T-helper 2 cell treated with Interferon-gamma antibody and Interleukin-4, amounts not matched to agents 5 μg/mL and 100 μg/mL, for 36 hours (primary cell): ENCODE measurements around the gene HIRIP3.
A peak's percentile ranks its signal among the peaks of the same experiment; 100 is the strongest.
"Not testable (repeated sequence)": the region's sequence is repeated elsewhere in the genome, so short reads cannot be mapped to it uniquely, and the experiment has no call there.

Experiments used
- DNase-seq: peaks from one replicate; pipeline ENCODE4 v3.0.0; 2021; ENCODE audit warnings: low spot score
- H3K27ac Mint-ChIP-seq: one replicate; pipeline ENCODE4 v1.8.0; 2021; ENCODE audit warnings: mild to moderate bottlenecking, mixed read lengths
- H3K27me3 Mint-ChIP-seq: one replicate; pipeline ENCODE4 v1.8.0; 2021; ENCODE audit warnings: low read depth, mixed read lengths
- H3K36me3 Mint-ChIP-seq: one replicate; pipeline ENCODE4 v1.8.0; 2021; ENCODE audit warnings: low read depth, mixed read lengths
- H3K4me1 Mint-ChIP-seq: one replicate; pipeline ENCODE4 v1.8.0; 2021; ENCODE audit warnings: low read depth, mixed read lengths
- H3K4me3 Mint-ChIP-seq: one replicate; pipeline ENCODE4 v1.8.0; 2022; ENCODE audit warnings: mild to moderate bottlenecking, moderate library complexity, mixed read lengths
- H3K9me3 Mint-ChIP-seq: one replicate; pipeline ENCODE4 v1.8.0; 2021; ENCODE audit warnings: mixed read lengths

The HIRIP3 gene

DNA sequence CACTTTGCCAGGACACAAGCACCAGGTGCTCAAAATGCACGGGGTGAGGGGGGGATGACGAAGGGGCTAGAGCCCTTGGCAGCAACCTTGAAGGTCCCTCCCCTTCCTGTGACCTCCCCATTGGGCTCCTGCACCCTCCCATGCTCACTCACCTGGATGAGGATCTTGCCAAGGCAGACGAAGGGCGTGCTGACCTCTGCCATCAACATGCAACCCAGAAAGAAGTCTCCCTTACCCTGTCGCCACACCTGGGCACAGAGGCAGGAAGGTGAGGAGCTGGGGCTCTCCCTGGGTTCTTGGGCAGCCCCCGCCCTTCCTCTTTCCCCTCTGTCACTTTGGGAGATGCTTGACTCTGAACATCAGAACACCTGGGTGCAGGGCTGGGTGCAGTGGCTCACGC lies 30.2 kb upstream of the HIRIP3 start:
- H3K36me3 Mint-ChIP-seq: no peaks in the 10 kb centered on the region
- no peak for DNase-seq
- H3K27ac Mint-ChIP-seq: no peak overlapping the region
- H3K9me3 Mint-ChIP-seq: no peaks in the 10 kb centered on the region
- H3K4me3 Mint-ChIP-seq: no peak overlapping the region
- H3K4me1 Mint-ChIP-seq: peaks cover 7% of the 10 kb centered on the region
- H3K27me3 Mint-ChIP-seq: peaks cover 45% of the 10 kb centered on the region

DNA sequence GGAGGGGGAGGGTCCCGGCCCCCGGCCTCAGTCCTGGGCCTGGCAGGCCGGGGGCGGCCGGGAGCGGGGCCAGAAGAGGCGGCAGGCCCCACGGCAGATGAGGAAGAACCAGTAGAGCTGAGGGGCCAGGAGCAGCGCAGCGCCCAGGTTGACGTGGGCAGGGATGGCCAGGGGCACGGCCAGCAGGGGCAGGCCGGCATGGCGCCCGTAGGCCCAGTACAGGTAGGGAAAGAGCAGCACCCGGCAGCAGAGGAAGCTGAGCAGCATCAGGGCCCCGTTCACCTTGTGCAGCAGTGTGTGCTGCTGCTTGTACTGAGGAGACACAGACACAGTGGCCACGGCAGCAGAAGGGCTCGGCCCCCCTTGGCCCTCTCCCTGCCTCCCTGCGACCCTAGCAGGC lies 29.7 kb upstream of the HIRIP3 start:
- H3K36me3 Mint-ChIP-seq: no peaks in the 10 kb centered on the region
- H3K4me3 Mint-ChIP-seq: no peak overlapping the region
- no peaks in the 10 kb centered on the region for H3K9me3 Mint-ChIP-seq
- H3K27me3 Mint-ChIP-seq: peaks cover 47% of the 10 kb centered on the region
- no peak for DNase-seq
- no peak overlapping the region for H3K27ac Mint-ChIP-seq
- peaks cover 7% of the 10 kb centered on the region for H3K4me1 Mint-ChIP-seq

DNA sequence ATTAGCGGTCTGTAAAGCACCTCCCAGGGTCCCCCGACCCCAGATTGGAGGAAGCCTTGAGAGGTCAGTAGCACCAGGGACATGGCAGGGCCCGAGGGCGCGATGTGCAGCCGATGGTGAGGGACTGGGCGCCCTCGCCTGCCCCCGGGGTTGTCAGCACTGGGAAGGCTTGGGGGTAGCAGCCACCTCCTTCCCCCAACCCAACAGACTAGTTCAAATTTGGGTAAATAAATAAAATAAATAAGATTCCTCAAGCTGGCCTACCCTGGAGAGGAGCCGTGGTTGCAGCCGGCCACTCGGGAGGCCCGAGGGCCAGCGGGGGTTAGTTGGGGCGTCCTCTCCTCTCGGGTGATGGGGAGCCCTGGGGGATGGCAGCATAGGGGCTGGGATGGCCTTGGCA lies 29.0 kb upstream of the HIRIP3 start:
- H3K36me3 Mint-ChIP-seq: no peaks in the 10 kb centered on the region
- no peak overlapping the region for H3K27ac Mint-ChIP-seq
- peaks cover 7% of the 10 kb centered on the region for H3K4me1 Mint-ChIP-seq

DNA sequence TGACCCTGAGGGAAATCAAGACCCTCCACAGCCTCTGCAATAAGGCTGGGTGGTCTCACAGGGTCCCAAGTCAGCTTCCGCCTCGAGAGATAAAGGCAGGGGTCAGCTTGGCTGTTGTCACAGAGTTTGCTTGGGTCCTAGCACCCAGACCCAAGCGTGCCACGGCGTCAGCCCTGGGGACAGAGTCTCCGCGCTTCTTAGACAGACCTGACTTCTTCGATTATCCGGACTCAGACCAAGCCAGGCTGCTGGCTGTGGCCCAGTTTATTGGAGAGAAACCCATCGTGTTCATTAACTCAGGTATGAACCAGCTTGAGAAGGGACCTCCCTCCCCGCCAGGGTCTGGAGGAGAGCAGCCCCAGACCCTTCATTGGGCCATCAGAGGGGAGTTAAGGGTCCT lies 28.2 kb upstream of the HIRIP3 start:
- Mint-ChIP-seq H3K27me3 (peaks cover 36% of the 10 kb centered on the region), H3K4me3 (no peak overlapping the region), H3K4me1 (peaks cover 7% of the 10 kb centered on the region), H3K36me3 (no peaks in the 10 kb centered on the region), H3K9me3 (no peaks in the 10 kb centered on the region), H3K27ac (no peak overlapping the region)
- no peak for DNase-seq

More for the DNA sequence above, 29.0 kb upstream of the HIRIP3 start:
- Mint-ChIP-seq H3K4me3 (no peak overlapping the region), H3K27me3 (peaks cover 40% of the 10 kb centered on the region), H3K9me3 (no peaks in the 10 kb centered on the region)
- no peak for DNase-seq

DNA sequence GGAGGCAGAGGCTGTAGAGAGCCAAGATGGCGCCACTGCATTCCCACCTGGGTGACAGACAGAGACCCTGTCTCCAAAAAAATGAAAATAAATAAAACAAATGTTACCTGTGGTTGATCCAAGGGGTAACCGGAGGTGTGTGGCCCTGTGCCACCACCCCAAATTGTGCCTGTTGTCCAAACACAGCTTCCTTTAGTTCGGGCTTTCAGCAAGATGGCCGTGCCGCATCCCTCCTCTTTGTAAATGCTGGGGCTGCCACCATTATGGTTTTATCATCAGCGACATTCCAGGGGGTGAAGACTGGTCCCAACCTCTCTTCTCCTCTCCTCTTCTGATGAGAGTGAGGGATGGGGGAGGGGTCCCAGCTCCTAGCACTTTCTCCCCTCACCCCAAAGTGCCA lies 27.5 kb upstream of the HIRIP3 start, which contains the start of gene C16orf92:
Gene C16orf92 (plus strand): TSS at position 312 of the 400 bp plus-strand sequence. CDS start 143 bp downstream, outside the sequence.
- H3K36me3 Mint-ChIP-seq: no peaks in the 10 kb centered on the region
- no peak within 1 kb of the TSS for H3K27ac Mint-ChIP-seq
- DNase-seq: no peak
- no peak within 1 kb of the TSS for H3K4me3 Mint-ChIP-seq
- H3K4me1 Mint-ChIP-seq: peaks cover 7% of the 10 kb centered on the region
- H3K27me3 Mint-ChIP-seq: peaks cover 31% of the 10 kb centered on the region
- no peaks in the 10 kb centered on the region for H3K9me3 Mint-ChIP-seq

DNA sequence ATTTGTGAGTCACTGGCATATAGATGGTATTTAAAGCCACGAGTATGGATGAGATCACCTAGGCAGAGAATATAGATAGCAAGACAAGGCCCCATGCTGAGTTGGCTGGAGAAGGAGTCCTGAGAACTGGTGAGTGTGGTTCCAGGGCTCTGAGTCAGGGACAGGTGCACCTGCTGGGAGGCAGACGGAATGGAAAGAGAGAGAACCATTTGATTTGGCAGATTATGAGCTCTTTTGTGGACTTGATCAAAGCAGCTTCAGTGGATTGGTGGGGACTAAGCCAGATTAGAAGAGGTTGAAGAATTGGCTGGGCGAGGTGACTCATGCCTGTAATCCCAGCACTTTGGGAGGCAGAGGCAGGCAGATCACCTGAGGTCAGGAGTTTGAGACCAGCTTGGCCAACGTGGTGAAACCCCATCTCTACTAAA lies 23.3 kb upstream of the HIRIP3 start:
- H3K27ac Mint-ChIP-seq: no peak overlapping the region
- no peaks in the 10 kb centered on the region for H3K9me3 Mint-ChIP-seq
- no peak for DNase-seq
- no peak overlapping the region for H3K4me3 Mint-ChIP-seq
- H3K4me1 Mint-ChIP-seq: peaks cover 7% of the 10 kb centered on the region
- no peaks in the 10 kb centered on the region for H3K36me3 Mint-ChIP-seq
- H3K27me3 Mint-ChIP-seq: peaks cover 32% of the 10 kb centered on the region

DNA sequence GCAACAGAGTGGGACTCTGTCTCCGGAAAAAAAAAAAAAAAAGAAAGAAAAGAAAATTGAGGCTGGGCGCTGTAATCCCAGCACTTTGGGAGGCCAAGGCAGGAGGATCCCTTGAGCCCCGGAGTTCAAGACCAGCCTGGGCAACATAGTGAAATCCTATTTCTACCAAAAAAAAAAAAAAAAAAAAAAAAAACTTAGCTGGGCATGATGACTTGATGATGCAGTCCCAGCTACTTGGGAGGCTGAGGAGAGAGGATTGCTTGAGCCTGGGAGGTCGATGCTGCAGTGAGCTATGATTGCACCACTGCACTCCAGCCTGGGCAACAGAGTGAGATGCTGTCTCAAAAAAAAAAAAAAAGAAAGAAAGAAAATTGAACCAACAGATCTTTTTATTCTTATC lies 22.5 kb upstream of the HIRIP3 start:
- peaks cover 33% of the 10 kb centered on the region for H3K27me3 Mint-ChIP-seq

DNA sequence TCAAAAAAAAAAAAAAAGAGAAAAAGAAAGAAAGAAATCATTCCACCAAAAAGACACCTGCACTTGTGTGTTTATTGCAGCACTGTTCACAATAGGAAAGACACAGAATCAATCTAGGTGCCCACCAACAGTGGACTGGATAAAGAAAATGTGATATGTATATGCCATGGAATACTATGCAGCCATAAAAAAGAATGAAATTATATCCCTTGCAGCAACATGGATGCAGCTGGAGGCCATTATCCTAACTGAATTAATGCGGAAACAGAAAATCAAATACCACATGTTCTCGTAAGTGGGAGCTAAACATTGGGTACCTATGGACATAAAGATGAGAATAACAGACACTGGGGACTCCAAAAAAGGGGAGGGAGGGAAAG lies 21.9 kb upstream of the HIRIP3 start:
- Mint-ChIP-seq H3K9me3 (no peaks in the 10 kb centered on the region), H3K4me3 (no peak overlapping the region), H3K4me1 (peaks cover 7% of the 10 kb centered on the region), H3K36me3 (no peaks in the 10 kb centered on the region), H3K27me3 (peaks cover 39% of the 10 kb centered on the region), H3K27ac (no peak overlapping the region)
- no peak for DNase-seq

More for the DNA sequence above, 22.5 kb upstream of the HIRIP3 start:
- not testable (repeated sequence) for H3K9me3 Mint-ChIP-seq, H3K4me1 Mint-ChIP-seq, H3K4me3 Mint-ChIP-seq, DNase-seq, H3K36me3 Mint-ChIP-seq, H3K27ac Mint-ChIP-seq

DNA sequence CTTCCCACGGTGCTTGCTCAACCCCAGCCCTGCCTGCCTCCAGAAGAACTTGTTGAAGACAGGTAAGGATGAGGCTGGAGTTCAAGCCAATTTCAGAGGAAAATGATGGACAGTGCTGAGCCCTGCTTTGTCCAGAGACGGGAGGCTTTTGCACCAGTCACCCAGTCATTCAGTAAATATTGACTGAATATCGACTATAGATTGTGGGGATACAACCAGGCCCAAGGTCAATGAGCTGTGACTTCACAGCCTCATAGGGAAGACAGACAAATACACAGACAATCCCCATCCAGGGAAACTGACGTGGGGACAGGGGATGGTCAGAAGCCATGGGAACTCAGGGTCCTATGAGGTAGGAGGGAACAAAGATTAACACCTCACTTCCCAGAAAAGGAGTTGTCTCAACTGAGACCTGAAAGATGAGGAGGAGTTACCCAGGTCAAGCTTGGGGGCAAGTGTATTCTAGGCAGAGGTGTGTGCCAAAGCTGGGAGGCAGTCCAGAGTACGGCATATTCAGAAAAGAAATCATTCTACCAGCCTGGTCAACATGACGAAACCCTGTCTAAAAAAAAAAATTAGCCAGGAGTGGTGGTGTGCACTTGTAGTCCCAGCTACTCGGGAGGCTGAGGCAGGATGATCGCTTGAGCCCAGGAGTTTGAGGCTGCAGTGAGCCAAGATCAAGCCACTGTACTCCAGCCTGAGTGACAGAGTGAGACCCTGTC lies 21.3 kb upstream of the HIRIP3 start:
- no peak for DNase-seq
- peaks cover 45% of the 10 kb centered on the region for H3K27me3 Mint-ChIP-seq
- no peak overlapping the region for H3K4me3 Mint-ChIP-seq
- no peak overlapping the region for H3K27ac Mint-ChIP-seq
- H3K36me3 Mint-ChIP-seq: no peaks in the 10 kb centered on the region
- peaks cover 9% of the 10 kb centered on the region for H3K4me1 Mint-ChIP-seq
- H3K9me3 Mint-ChIP-seq: no peaks in the 10 kb centered on the region

DNA sequence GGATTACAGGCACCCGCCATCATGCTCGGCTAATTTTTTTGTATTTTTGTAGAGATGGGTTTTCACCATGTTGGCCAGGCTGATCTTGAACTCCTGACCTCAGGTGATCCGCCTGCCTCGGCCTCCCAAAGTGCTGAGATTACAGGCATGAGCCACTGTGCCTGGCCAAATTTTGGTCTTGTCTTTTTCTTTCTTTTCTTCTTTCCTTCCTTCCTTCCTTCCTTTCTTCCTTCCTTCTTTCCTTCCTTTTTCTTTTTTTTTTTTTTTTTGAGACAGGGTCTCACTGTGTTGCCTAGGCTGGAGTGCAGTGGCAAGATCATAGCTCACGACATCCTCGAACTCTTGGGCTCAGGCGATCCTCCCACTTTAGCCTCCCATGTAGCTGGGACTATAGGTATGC lies 20.0 kb upstream of the HIRIP3 start:
- not testable (repeated sequence) for DNase-seq, H3K4me1 Mint-ChIP-seq, H3K27ac Mint-ChIP-seq, H3K4me3 Mint-ChIP-seq, H3K9me3 Mint-ChIP-seq, H3K36me3 Mint-ChIP-seq
- H3K27me3 Mint-ChIP-seq: peaks cover 44% of the 10 kb centered on the region

DNA sequence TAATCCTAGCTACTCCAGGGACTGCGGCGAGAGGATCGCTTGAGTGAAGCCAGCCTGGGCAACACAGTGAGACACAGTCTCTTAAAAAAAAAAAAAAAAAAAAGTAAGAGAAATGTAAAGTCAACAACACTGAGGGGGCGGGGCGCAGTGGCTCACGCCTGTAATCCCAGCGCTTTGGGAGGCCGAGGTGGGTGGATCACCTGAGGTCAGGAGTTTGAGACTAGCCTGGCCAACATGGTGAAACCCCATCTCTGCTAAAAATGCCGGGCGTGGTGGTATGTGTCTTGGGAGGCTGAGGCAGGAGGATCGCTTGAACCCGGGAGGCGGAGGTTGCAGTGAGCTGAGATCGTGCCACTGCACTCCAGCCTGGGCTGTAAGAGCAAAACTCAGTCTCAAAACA lies 17.2 kb upstream of the HIRIP3 start:
- not testable (repeated sequence) for DNase-seq, H3K4me3 Mint-ChIP-seq, H3K9me3 Mint-ChIP-seq, H3K36me3 Mint-ChIP-seq, H3K27ac Mint-ChIP-seq, H3K4me1 Mint-ChIP-seq
- peaks cover 48% of the 10 kb centered on the region for H3K27me3 Mint-ChIP-seq

DNA sequence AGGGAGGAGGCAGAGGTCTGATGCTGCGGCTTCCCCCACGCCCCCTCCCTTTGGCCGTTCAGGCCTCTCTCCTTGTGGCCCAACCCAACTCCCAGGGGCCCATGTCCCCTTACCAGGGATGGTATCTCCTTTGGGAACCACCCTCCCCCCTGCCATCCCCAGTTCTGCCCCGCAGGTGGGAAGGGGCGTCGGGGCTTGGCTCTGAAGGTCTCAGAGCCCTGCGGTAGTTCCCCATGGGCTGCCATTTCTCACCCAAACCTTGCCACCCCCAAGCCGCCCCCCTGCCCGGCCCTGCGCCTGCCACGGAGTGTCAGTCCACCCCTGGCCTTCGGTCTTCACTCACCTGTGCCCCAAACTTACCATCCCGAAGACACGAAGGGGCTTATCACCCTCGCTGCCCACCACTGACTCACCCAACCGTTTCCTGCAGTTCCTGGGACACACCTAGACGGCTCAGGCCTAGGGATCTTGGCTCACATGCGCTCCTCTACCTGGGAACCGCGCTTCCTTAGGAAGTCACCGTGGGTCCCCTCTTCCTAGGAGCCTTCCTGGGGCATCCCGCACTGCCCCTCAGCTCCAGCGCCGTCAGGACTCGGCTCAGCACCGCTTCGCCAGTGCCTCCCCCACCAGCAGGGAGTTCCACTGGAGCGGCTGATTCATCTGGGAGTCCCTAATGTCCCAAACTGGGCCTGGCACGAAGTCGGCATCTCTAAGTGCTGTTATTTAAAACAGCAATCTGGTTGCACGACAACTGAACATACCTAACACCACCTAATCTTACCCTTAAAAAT lies 16.5 kb upstream of the HIRIP3 start:
- Mint-ChIP-seq H3K27me3 (peaks cover 48% of the 10 kb centered on the region), H3K4me1 (peaks cover 4% of the 10 kb centered on the region), H3K36me3 (peaks cover 2% of the 10 kb centered on the region), H3K4me3 (peak overlapping the region; percentile 80), H3K9me3 (no peaks in the 10 kb centered on the region), H3K27ac (no peak overlapping the region)
- no peak for DNase-seq

DNA sequence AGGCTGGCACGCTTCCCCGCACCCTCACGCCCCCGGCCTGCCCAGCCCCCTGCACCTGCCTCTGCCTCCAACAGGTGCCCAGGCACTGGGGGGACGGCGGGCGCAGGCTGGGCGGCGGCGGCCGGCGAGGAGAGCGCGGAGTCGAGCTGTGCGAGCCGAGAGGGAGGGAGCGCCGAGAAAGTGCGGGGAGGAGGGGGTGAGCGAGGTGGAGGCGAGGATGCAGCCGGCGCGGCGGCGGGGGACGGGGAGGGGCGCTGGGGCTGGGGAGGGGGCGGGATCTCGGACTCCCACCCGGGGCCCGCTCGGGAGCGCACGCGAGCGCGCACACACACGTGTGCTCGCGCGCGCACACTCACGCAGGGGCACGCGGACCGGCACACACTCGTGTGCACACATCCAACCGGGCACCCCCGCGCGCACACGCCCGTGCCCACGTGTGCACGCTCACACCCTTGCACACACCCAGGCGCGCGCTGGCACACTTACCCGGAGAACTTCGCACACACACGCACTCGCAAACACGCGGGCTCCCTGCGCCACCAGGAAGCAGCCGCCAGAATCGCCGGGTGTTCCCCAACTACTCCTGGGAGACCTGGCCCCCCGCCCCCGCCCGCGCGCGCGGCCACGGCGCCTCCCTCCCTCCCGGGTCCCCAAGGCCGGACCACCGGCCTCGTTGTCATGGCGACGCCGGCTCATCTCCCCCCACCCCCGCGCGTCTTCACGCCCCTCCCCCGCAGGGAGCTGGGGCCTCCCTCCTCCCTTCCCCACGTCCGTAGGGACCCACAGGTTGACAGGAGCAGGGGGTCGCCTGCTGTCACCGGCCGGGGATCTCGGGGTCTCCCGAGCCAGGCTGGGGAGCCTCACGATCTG lies 15.7 kb upstream of the HIRIP3 start, which contains the start of gene DOC2A:
Gene DOC2A (minus strand): TSS at position 184 of the 870 bp plus-strand sequence. CDS start 805 bp downstream, outside the sequence.
- H3K27ac Mint-ChIP-seq: no peak within 1 kb of the TSS
- peak within 1 kb of the TSS; percentile 80 for H3K4me3 Mint-ChIP-seq
- peaks cover 45% of the 10 kb centered on the region for H3K27me3 Mint-ChIP-seq
- peaks cover 4% of the 10 kb centered on the region for H3K4me1 Mint-ChIP-seq
- no peak for DNase-seq
- H3K9me3 Mint-ChIP-seq: no peaks in the 10 kb centered on the region
- H3K36me3 Mint-ChIP-seq: peaks cover 2% of the 10 kb centered on the region
